Measurements from ENCODE around the gene DENND1A. TPM values are rescaled to one million over a fixed set of nuclear protein-coding genes. Genes with fewer than 3 reads are reported as not detected.
A peak's percentile ranks its signal among the peaks of the same experiment; 100 is the strongest.

The DENND1A gene
- total and polyA plus RNA-seq, 2 experiments from 2014 or later, result 13.1 to 28.7 TPM

GRCh38 chr9:123373946-123374345, 556.0 kb downstream of the DENND1A start:
- H3K4me1 ChIP-seq (ENCODE audit: insufficient read depth), result peaks cover 5% of the 10 kb centered on the region; the same call in 1 of the 2 replicates
- Mint-ChIP-seq H3K27ac (no peak overlapping the region), H3K4me3 (peak overlapping the region; percentile 58; the same call in 2 of the 3 replicates), H3K27me3 (ENCODE audit: insufficient read depth, low read depth, poor library complexity) (peaks cover 49% of the 10 kb centered on the region), H3K4me1 (peaks cover 21% of the 10 kb centered on the region), H3K9me3 (no peaks in the 10 kb centered on the region), H3K36me3 (ENCODE audit: low read depth) (no peaks in the 10 kb centered on the region)
- H3K9me2 ChIP-seq (ENCODE audit: insufficient read depth), result no peaks in the 10 kb centered on the region
- H3K27ac ChIP-seq (ENCODE audit: low read depth), result no peak overlapping the region
- H3F3A ChIP-seq (replicated peaks; ENCODE audit: low read depth), result no peaks in the 10 kb centered on the region; the same call in 1 of the 2 replicates
- H3K79me2 ChIP-seq (replicated peaks; ENCODE audit: insufficient read depth), result no peaks in the 10 kb centered on the region
- TF ChIP-seq EZH2 (IDR thresholded peaks at IDR 0.05; ENCODE audit: low read depth, unreplicated experiment), result no peak
- no peak for TF ChIP-seq ZNF462 (CRISPR knock-in tag; IDR thresholded peaks at IDR 0.05)
- no peak for TF ChIP-seq ETS1 (IDR thresholded peaks at IDR 0.05)
- no peak for TF ChIP-seq POLR2AphosphoS5 (IDR thresholded peaks at IDR 0.05; ENCODE audit: low read depth)
- TF ChIP-seq CTCF (conservative IDR thresholded peaks at IDR 0.05; ENCODE audit: low read depth in 2 of 2), result no peak
- TF ChIP-seq EZH2phosphoT487 (IDR thresholded peaks at IDR 0.05; ENCODE audit: unreplicated experiment), result no peak
- no peak for TF ChIP-seq JUNB (IDR thresholded peaks at IDR 0.05; ENCODE audit: unreplicated experiment)
- TF ChIP-seq STAT1 (IDR thresholded peaks at IDR 0.05; ENCODE audit: unreplicated experiment), result no peak
- TF ChIP-seq REST (IDR thresholded peaks at IDR 0.05; ENCODE audit: unreplicated experiment), result no peak
- no peak for TF ChIP-seq CREB1 (CRISPR knock-in tag; IDR thresholded peaks at IDR 0.05; ENCODE audit: low read depth)
- no peak for TF ChIP-seq ZNF331 (CRISPR knock-in tag; IDR thresholded peaks at IDR 0.05; ENCODE audit: low read depth)
- TF ChIP-seq NANOG (IDR thresholded peaks at IDR 0.05; ENCODE audit: borderline replicate concordance), result no peak
- no peak for TF ChIP-seq ZNF114 (CRISPR knock-in tag; IDR thresholded peaks at IDR 0.05)
- H4K20me1 ChIP-seq (replicated peaks; ENCODE audit: insufficient read depth), result no peaks in the 10 kb centered on the region
- H3K36me3 ChIP-seq (ENCODE audit: insufficient read depth), result no peaks in the 10 kb centered on the region
- DNase-seq (ENCODE audit: low spot score) (peak; percentile 69), ATAC-seq (peak; percentile 64)
- peak overlapping the region; percentile 78; the same call in 1 of the 2 replicates for H2AFZ ChIP-seq
- peaks cover 31% of the 10 kb centered on the region for H3K27me3 ChIP-seq (ENCODE audit: insufficient read depth)
- H3K4me3 ChIP-seq, result peak overlapping the region; percentile 51
- peak overlapping the region; percentile 80 for H3K4me2 ChIP-seq
